NCI-H460 (cell line): ENCODE data around the gene PSD. TPM values are rescaled to one million over a fixed set of nuclear protein-coding genes. Genes with fewer than 3 reads are reported as not detected.

Source experiments
- small RNA-seq, 2 experiments: library from RNA; depleted of rRNA; stranded (forward); fragments of <200 nt; gene quantifications; one replicate each; pipeline ENCODE3, GENCODE V24; 2014
- total RNA-seq: library from RNA; depleted of rRNA; stranded (reverse); fragments of >200 nt; shearing (Covaris generic); gene quantifications from 2 replicates; pipeline ENCODE4 v1.2.3, GENCODE V29; 2014; rRNA removed

The PSD gene
- total RNA-seq, 1 experiment from 2014 or later, result 0.32 TPM

Small RNA genes lying within 50 kb of the gene (small RNA-seq; reads per million reads assigned to genes)
- 7.3 to 125 reads per million in 2 experiments for gene MIR146B

Other genes with a start within 250 kb of the PSD start
- 0.20 TPM in 1 of 2 replicates, not detected in the other for gene ELOVL3, start 192.5 kb downstream of the PSD start, total RNA-seq
- 0.27 TPM in 1 of 2 replicates, not detected in the other for gene PITX3, start 177.3 kb downstream of the PSD start, total RNA-seq
- 27.6 and 30.5 TPM in 2 replicates for gene GBF1, start 173.3 kb downstream of the PSD start, total RNA-seq
- 51.9 and 58.6 TPM in 2 replicates for gene NFKB2, start 23.1 kb downstream of the PSD start, total RNA-seq
- 13.7 and 18.1 TPM in 2 replicates for gene FBXL15, start 2.1 kb upstream of the PSD start, total RNA-seq
- gene CUEDC2, start 13.8 kb upstream of the PSD start, total RNA-seq, result 51.7 and 55.3 TPM in 2 replicates
- gene C10orf95, start 32.8 kb upstream of the PSD start, total RNA-seq, result 0.37 and 0.55 TPM in 2 replicates
- 78.5 and 93.2 TPM in 2 replicates for gene ACTR1A, start 83.9 kb upstream of the PSD start, total RNA-seq
- 1.9 and 2.2 TPM in 2 replicates for gene SUFU, start 85.2 kb upstream of the PSD start, total RNA-seq
- gene TRIM8, start 225.7 kb upstream of the PSD start, total RNA-seq, result 36.9 and 42.6 TPM in 2 replicates